ENCODE measurements around the gene B4GAT1.
"Not testable (repeated sequence)": the region's sequence is repeated elsewhere in the genome, so short reads cannot be mapped to it uniquely, and the experiment has no call there.

The B4GAT1 gene

DNA sequence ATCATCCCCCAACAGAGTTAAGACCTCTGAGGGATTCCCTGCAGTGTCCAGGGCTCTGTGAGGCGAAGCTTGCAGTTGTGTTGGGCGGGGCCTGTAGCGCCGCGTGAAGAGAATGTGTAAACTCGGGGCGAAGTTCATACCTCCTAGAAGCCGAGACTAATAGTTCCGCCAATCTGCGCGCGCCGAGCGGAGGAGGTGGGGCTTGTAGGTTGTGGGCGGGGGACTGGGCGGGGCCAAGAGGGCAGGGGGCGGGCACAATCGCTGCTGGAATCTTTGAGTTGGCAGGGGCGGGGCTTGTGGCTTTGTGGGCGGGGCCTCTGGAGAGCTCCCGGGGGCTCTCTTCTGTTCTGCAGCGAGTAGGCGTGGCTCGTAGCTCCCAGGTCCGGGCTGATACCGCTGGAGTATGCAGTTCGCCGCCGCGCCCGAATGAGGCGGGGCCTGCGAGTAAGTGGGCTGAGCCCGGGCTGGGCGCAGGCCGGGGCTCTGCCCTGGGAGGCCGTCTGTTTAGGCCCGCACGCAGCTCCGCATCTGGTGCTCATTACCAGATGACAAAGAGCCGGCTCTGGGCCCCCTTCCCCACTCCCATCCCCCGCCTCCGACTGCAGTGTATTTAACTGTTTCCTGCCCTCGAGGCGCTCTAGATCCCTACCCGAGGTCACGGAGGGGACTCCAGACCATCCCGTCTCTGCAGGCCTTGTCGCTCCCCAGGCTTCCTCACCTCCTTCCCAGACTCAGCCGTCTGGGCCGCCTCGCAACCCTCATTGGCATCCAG is 34.7 kb downstream of the B4GAT1 start:
- in situ Hi-C loops (cut with HindIII; ENCODE audit: low sequenced_read_pairs), result no loop called here

DNA sequence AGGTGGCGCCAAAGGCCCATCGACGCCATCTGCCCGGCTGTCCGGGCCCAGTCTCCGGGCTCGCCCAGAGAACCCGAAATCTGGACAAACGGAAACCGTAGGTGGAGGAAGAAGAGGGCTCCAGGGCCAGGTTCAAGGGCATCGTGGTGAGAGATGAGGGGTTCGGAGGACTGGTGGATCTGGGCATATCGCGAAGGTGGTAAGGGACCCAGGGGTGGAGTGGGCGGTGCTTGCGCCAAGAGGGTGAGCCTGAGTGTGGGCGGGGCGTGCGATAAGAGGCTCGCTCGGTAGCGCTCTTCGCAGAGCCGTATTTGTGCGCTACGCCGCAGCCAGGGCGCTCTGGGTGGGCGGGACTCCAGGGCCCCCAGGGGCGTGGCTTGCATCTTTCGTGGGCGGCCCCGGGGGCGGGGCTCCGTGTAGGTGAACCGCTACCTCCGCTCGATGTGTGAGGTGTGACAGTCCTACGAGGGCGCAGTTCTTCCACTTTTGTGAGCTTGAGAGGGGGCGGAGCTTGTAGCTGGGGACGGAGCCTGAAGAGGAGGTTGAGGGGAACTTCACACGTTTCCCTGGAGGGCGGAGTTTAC is 35.4 kb downstream of the B4GAT1 start:
- in situ Hi-C loops (cut with HindIII; ENCODE audit: low sequenced_read_pairs), result no loop called here

DNA sequence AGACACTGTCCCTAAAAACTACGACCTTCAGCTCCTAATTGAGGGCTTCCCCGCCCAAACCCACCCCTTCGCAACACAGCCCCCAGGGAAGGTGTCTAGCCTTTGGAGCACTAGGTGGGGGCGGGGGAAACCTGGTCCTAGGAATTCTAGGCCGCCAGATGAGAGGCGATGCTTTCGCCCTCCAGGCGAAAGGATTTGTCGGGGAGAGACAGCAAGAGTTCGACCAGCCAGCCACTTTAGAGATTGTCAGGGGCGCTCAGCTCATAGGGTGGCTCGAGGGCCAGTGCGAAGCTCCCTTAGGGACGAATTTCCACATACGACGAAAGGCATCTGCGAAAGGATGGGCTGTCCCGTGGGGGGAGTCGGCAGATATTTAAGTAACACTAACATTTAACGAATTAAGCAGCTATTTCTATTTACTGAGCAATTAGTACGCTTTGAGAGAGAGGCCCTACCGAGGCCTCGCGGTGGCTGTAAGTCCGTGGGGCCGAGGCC is 35.9 kb downstream of the B4GAT1 start:
- in situ Hi-C loops (cut with HindIII; ENCODE audit: low sequenced_read_pairs), result no loop called here

DNA sequence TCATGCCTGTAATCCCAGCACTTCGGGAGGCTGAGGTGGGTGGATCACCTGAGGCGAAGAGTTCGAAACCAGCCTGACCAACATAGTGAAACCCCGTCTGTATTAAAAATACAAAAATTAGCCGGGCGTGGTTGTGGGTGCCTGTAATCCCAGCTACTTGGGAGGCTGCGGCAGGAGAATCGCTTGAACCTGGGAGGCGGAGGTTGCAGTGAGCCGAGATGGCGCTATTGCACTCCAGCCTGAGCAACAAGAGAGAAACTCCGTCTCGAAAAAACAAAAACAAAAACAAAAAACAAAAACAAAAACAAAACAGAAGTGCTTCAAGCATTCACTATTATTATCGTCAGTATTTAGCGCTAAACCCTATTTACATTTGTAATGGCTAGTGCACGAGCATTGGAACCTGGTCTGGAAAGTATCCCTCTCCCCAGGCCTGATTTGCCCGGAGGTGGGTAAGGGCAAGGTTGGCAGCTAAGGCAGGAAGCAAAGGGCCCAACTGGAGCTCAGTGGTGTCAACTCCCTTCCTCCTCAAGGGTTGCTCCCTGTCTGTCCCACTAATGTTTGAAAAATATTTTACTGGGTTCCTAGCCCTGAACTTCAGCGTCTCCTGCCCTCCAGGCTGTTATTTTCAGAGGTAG is 36.5 kb downstream of the B4GAT1 start:
- in situ Hi-C loops (cut with HindIII; ENCODE audit: low sequenced_read_pairs), result not testable (repeated sequence)

DNA sequence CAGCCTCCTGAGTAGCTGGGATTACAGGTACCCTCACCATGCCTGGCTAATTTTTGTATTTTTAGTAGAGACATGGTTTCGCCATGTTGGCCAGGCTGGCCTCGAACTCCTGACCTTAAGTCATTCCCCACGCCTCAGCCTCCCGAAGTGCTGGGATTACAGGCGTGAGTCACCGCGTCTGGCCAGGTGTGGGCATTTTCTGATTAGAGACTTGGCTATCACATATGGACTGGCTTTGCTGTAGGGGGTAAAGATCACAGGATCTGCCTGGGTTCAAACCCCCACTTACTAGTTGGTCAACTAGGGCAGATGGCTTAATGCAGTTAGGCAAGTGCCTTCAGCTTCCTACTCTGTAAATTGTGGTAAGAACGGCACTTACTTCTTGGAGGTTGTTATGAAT is 37.1 kb downstream of the B4GAT1 start:
- in situ Hi-C loops (cut with HindIII; ENCODE audit: low sequenced_read_pairs), result no loop called here

DNA sequence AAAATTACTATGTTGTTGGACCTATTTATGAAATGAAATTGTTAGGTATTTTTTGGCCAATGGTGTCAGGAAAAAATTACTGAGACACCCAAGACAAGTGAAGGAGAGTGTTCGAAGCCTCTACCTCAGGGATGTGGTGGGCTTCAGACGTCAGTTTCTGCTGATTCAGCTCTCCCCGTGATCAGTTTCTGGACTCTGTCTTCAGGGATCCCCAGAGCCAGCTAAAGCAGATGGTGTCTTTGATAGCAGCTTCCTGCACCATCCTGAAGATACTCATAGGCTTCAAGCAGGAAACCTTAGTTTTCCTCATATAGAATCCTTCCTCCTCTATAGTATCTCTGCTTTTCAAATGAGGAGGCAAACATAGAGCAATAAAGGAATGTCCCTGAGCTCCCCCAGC is 38.0 kb downstream of the B4GAT1 start:
- in situ Hi-C loops (cut with HindIII; ENCODE audit: low sequenced_read_pairs), result no loop called here

DNA sequence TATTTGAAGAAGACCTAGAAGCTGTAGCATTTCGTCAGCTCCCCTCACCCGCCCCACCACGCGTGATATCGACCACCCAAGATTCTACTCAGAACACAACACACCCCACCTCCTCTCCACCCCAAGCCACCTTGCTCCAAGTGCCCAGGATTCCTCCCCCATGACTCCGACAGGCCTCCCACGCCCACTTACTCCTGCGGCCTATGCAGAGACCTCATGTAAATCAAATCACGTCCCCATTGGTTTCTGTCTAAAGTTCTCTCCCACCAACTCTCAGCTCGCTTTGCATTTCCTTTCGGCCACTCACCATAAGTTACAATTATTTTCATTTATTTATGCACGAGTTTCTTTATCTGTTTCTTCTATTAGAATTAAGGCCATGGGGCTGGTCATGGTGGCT is 44.8 kb downstream of the B4GAT1 start:
- in situ Hi-C loops (cut with HindIII; ENCODE audit: low sequenced_read_pairs), result no loop called here

DNA sequence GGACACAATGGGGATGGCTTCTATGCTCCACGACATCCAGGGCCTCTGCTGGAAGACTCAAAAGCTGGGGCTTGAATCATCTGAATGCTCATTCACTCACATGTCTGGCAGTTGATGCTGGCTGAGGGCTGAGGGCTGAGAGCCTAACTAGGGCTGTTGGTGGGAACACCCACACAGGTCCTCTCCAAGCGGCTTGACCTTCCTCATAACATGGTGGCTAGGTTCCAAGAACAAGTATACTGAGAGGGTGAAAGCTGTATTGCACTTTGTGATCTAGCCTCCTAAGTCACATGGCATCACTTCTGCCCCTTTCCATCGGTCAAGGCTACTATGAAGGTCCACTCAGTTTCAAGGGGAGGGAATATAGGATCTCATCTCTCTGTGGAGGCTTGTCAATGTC is 48.2 kb downstream of the B4GAT1 start:
- in situ Hi-C loops (cut with HindIII; ENCODE audit: low sequenced_read_pairs), result no loop called here

DNA sequence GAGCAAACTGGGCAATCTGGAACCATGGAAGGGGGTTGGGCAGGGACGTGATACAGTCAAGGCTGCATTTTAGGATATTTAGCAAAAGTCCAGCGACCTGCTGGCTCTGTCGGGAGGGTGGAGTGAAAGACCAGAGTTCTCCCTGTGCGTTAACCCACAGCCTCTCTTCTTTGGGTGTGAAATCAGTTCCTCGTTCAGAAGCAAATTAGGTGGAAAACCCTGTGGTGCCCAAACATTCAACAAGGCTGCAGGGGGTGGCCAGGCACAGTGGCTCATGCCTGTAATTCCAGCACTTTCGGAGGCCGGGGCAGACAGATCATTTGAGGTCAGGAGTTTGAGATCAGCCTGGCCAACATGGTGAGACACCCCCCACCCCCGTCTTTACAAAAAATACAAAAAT is 49.8 kb downstream of the B4GAT1 start:
- in situ Hi-C loops (cut with HindIII; ENCODE audit: low sequenced_read_pairs), result no loop called here

Measured in endothelial cell of hepatic sinusoid (primary cell).